ENCODE results near the gene CLSTN2. TPM values are rescaled to one million over a fixed set of nuclear protein-coding genes. Genes with fewer than 3 reads are reported as not detected.

CLSTN2 gene
- polyA plus RNA-seq, 2 donors: 0.20 TPM

GRCh38 chr3:140199008-140199407 lies 264.0 kb downstream of the CLSTN2 start:
- no peak overlapping the region for H3K27ac ChIP-seq (ENCODE audit: low read depth in 2 of 2, low read length in 1 of 2)
- no peaks in the 10 kb centered on the region for H3K9me3 ChIP-seq (ENCODE audit: control insufficient read depth in 2 of 2, insufficient read depth in 1 of 2, low read depth in 1 of 2, low read length in 1 of 2)
- WGBS, 2 donors: 80 to 90% methylated on average over 2 of the region's 2 CpGs

DNA sequence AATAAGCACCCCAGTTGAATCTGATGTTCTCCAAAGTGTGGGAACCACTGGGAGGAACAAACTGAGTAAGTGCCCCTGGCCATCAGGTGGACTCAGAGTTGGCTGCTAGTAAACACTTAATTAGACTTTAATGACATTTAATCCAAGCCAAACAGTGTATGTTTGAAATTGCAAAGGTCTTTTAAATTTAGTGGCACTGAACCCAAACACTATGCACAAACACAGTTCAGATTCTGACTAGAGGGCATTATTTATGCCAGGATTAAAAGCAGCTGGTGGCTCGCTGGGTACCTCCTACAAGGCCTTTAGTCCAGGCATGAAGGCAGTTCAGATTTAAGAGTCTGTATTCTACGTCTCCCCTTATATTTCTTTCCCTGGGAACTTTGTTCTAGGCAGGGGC lies 264.8 kb downstream of the CLSTN2 start:
- H3K4me3 ChIP-seq (ENCODE audit: low read depth in 1 of 2, low read length in 2 of 2): no peak overlapping the region
- WGBS, 2 donors: 68 to 74% methylated on average over 2 of the region's 2 CpGs
- no peaks in the 10 kb centered on the region for H3K27me3 ChIP-seq (ENCODE audit: control insufficient read depth in 1 of 2, insufficient read depth in 2 of 2, low read length in 2 of 2)
- H3K9me3 ChIP-seq (ENCODE audit: control insufficient read depth in 2 of 2, insufficient read depth in 1 of 2, low read depth in 1 of 2, low read length in 1 of 2): no peaks in the 10 kb centered on the region
- no peaks in the 10 kb centered on the region for H3K36me3 ChIP-seq (ENCODE audit: control insufficient read depth in 2 of 2, insufficient read depth in 2 of 2, low read length in 1 of 2)
- H3K27ac ChIP-seq (ENCODE audit: low read depth in 2 of 2, low read length in 1 of 2): no peak overlapping the region
- H3K4me1 ChIP-seq (ENCODE audit: control insufficient read depth in 2 of 2, insufficient read depth in 2 of 2, low read length in 1 of 2): no peaks in the 10 kb centered on the region

More at GRCh38 chr3:140199008-140199407, 264.0 kb downstream of the CLSTN2 start:
- no peaks in the 10 kb centered on the region for H3K36me3 ChIP-seq (ENCODE audit: control insufficient read depth in 2 of 2, insufficient read depth in 2 of 2, low read length in 1 of 2)
- no peaks in the 10 kb centered on the region for H3K4me1 ChIP-seq (ENCODE audit: control insufficient read depth in 2 of 2, insufficient read depth in 2 of 2, low read length in 1 of 2)
- no peak overlapping the region for H3K4me3 ChIP-seq (ENCODE audit: low read depth in 1 of 2, low read length in 2 of 2)
- H3K27me3 ChIP-seq (ENCODE audit: control insufficient read depth in 1 of 2, insufficient read depth in 2 of 2, low read length in 2 of 2): no peaks in the 10 kb centered on the region

- Histone ChIP-seq H3K9me3 (ENCODE audit: control insufficient read depth in 2 of 2, insufficient read depth in 1 of 2, low read depth in 1 of 2, low read length in 1 of 2) (no peaks in the 10 kb centered on the region), H3K27me3 (ENCODE audit: control insufficient read depth in 1 of 2, insufficient read depth in 2 of 2, low read length in 2 of 2) (no peaks in the 10 kb centered on the region), H3K36me3 (ENCODE audit: control insufficient read depth in 2 of 2, insufficient read depth in 2 of 2, low read length in 1 of 2) (no peaks in the 10 kb centered on the region), H3K4me3 (ENCODE audit: low read depth in 1 of 2, low read length in 2 of 2) (no peak overlapping the region), H3K4me1 (ENCODE audit: control insufficient read depth in 2 of 2, insufficient read depth in 2 of 2, low read length in 1 of 2) (no peaks in the 10 kb centered on the region), H3K27ac (ENCODE audit: low read depth in 2 of 2, low read length in 1 of 2) (no peak overlapping the region)
- WGBS, 2 donors: 53 to 56% methylated on average over 4 of the region's 4 CpGs
Observed at GRCh38 chr3:140203510-140203909, 268.5 kb downstream of the CLSTN2 start.

GRCh38 chr3:140204271-140204984 lies 269.4 kb downstream of the CLSTN2 start:
- Histone ChIP-seq H3K27ac (ENCODE audit: low read depth in 2 of 2, low read length in 1 of 2) (no peak overlapping the region), H3K36me3 (ENCODE audit: control insufficient read depth in 2 of 2, insufficient read depth in 2 of 2, low read length in 1 of 2) (no peaks in the 10 kb centered on the region), H3K4me1 (ENCODE audit: control insufficient read depth in 2 of 2, insufficient read depth in 2 of 2, low read length in 1 of 2) (no peaks in the 10 kb centered on the region), H3K9me3 (ENCODE audit: control insufficient read depth in 2 of 2, insufficient read depth in 1 of 2, low read depth in 1 of 2, low read length in 1 of 2) (no peaks in the 10 kb centered on the region), H3K27me3 (ENCODE audit: control insufficient read depth in 1 of 2, insufficient read depth in 2 of 2, low read length in 2 of 2) (no peaks in the 10 kb centered on the region), H3K4me3 (ENCODE audit: low read depth in 1 of 2, low read length in 2 of 2) (no peak overlapping the region)
- WGBS, 2 donors: 60 to 62% methylated on average over 5 of the region's 5 CpGs

DNA sequence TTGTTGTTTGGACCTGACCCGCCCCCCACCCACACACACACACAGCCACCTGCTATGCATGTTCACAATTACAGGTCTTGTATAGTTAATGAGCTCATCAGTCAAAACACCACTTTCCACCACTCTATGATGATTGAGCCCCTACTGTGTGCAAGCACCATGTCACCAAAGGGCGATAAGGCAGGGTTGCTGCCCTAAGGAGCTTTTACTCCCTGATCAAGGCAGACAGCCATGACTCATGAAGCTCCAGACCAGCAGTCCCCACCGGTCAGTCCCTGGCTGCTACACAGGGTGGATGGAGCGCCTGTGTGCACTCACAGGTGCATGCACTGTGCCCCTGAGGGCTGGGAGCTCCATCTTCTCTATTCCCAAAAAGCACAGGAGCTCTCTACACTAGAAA lies 270.6 kb downstream of the CLSTN2 start:
- H3K27me3 ChIP-seq (ENCODE audit: control insufficient read depth in 1 of 2, insufficient read depth in 2 of 2, low read length in 2 of 2): no peaks in the 10 kb centered on the region
- H3K36me3 ChIP-seq (ENCODE audit: control insufficient read depth in 2 of 2, insufficient read depth in 2 of 2, low read length in 1 of 2): no peaks in the 10 kb centered on the region
- H3K4me3 ChIP-seq (ENCODE audit: low read depth in 1 of 2, low read length in 2 of 2): no peak overlapping the region
- H3K9me3 ChIP-seq (ENCODE audit: control insufficient read depth in 2 of 2, insufficient read depth in 1 of 2, low read depth in 1 of 2, low read length in 1 of 2): no peaks in the 10 kb centered on the region
- 75 to 80% methylated on average over 4 of the region's 4 CpGs for WGBS, 2 donors
- H3K4me1 ChIP-seq (ENCODE audit: control insufficient read depth in 2 of 2, insufficient read depth in 2 of 2, low read length in 1 of 2): no peaks in the 10 kb centered on the region
- H3K27ac ChIP-seq (ENCODE audit: low read depth in 2 of 2, low read length in 1 of 2): no peak overlapping the region

DNA sequence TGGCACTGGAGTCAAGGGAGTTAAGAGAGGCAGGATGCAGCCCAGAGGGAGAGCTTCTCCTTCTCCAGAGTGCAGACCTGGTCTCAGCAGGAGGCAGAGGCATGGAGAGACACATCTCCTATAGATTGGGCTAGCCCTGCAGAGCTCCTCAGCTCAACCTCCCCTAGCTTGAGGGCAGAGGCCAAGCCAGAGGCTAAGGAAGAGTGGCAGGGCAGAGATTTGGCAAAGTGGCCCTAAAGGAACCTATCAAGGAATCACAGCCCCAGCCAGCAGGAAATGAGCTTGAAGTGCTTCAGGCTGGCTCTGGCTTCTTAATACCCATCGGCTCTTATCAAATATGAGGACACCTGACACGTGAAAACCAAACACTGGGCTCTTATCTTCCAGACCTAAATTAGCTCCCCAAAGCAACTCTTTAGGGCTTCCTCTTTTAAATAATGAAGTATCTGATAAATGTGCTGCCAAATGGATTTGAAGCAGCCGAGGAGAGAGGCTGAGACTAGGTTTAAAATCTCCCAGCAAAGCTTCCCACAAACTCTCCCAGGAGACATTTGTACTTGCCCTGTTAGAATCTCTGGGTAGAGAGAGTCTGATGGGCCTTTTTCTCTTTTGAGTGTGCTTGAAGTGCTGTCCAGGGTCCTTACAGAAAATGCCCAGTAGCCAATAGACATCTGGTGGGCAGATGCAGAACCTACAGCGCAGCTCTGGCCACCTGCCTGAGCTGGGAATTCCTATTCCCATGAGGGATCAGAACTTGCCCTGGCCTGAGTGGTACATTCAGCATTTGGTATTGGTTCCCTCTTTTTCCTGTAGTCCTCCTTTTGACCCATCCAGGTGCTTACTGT lies 271.4 kb downstream of the CLSTN2 start:
- H3K27me3 ChIP-seq (ENCODE audit: control insufficient read depth in 1 of 2, insufficient read depth in 2 of 2, low read length in 2 of 2): no peaks in the 10 kb centered on the region
- H3K27ac ChIP-seq (ENCODE audit: low read depth in 2 of 2, low read length in 1 of 2): no peak overlapping the region
- WGBS, 2 donors: 40 to 56% methylated on average over 4 of the region's 4 CpGs
- H3K36me3 ChIP-seq (ENCODE audit: control insufficient read depth in 2 of 2, insufficient read depth in 2 of 2, low read length in 1 of 2): no peaks in the 10 kb centered on the region
- no peak overlapping the region for H3K4me3 ChIP-seq (ENCODE audit: low read depth in 1 of 2, low read length in 2 of 2)
- no peaks in the 10 kb centered on the region for H3K4me1 ChIP-seq (ENCODE audit: control insufficient read depth in 2 of 2, insufficient read depth in 2 of 2, low read length in 1 of 2)
- no peaks in the 10 kb centered on the region for H3K9me3 ChIP-seq (ENCODE audit: control insufficient read depth in 2 of 2, insufficient read depth in 1 of 2, low read depth in 1 of 2, low read length in 1 of 2)

DNA sequence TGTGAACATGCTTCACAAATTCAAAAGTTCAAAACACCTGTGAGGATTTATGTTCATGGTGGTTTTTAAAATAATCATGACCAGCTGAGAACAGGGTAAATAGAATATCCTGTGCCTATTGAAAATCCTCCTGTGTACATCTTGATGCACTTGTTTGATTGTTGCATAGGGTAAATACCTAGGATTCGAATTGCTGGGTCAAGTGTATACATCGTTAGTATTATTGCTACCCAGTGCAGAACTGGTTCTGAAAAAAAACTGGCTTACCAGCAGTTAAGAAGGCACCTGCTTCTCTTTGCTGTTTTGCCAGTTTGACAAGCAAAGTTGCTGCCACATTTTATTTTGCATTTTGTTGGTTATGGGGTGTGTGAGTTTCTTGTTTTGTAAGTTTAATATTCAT lies 272.6 kb downstream of the CLSTN2 start:
- H3K27ac ChIP-seq (ENCODE audit: low read depth in 2 of 2, low read length in 1 of 2): no peak overlapping the region
- no peaks in the 10 kb centered on the region for H3K27me3 ChIP-seq (ENCODE audit: control insufficient read depth in 1 of 2, insufficient read depth in 2 of 2, low read length in 2 of 2)
- no peaks in the 10 kb centered on the region for H3K9me3 ChIP-seq (ENCODE audit: control insufficient read depth in 2 of 2, insufficient read depth in 1 of 2, low read depth in 1 of 2, low read length in 1 of 2)
- H3K36me3 ChIP-seq (ENCODE audit: control insufficient read depth in 2 of 2, insufficient read depth in 2 of 2, low read length in 1 of 2): no peaks in the 10 kb centered on the region
- H3K4me3 ChIP-seq (ENCODE audit: low read depth in 1 of 2, low read length in 2 of 2): no peak overlapping the region
- 40 to 47% methylated on average over 2 of the region's 2 CpGs for WGBS, 2 donors
- H3K4me1 ChIP-seq (ENCODE audit: control insufficient read depth in 2 of 2, insufficient read depth in 2 of 2, low read length in 1 of 2): no peaks in the 10 kb centered on the region

- H3K9me3 ChIP-seq (ENCODE audit: control insufficient read depth in 2 of 2, insufficient read depth in 1 of 2, low read depth in 1 of 2, low read length in 1 of 2): no peaks in the 10 kb centered on the region
- no peak overlapping the region for H3K4me3 ChIP-seq (ENCODE audit: low read depth in 1 of 2, low read length in 2 of 2)
- no peaks in the 10 kb centered on the region for H3K36me3 ChIP-seq (ENCODE audit: control insufficient read depth in 2 of 2, insufficient read depth in 2 of 2, low read length in 1 of 2)
- no peaks in the 10 kb centered on the region for H3K4me1 ChIP-seq (ENCODE audit: control insufficient read depth in 2 of 2, insufficient read depth in 2 of 2, low read length in 1 of 2)
- WGBS, 2 donors: 67 to 70% methylated on average over 6 of the region's 6 CpGs
- H3K27ac ChIP-seq (ENCODE audit: low read depth in 2 of 2, low read length in 1 of 2): no peak overlapping the region
- H3K27me3 ChIP-seq (ENCODE audit: control insufficient read depth in 1 of 2, insufficient read depth in 2 of 2, low read length in 2 of 2): no peaks in the 10 kb centered on the region
Observed at GRCh38 chr3:140216249-140216648, 281.3 kb downstream of the CLSTN2 start.

GRCh38 chr3:140219291-140219690 lies 284.3 kb downstream of the CLSTN2 start:
- no peak overlapping the region for H3K4me3 ChIP-seq (ENCODE audit: low read depth in 1 of 2, low read length in 2 of 2)
- H3K9me3 ChIP-seq (ENCODE audit: control insufficient read depth in 2 of 2, insufficient read depth in 1 of 2, low read depth in 1 of 2, low read length in 1 of 2): no peaks in the 10 kb centered on the region
- 77 to 85% methylated on average over 11 of the region's 11 CpGs for WGBS, 2 donors
- H3K4me1 ChIP-seq (ENCODE audit: control insufficient read depth in 2 of 2, insufficient read depth in 2 of 2, low read length in 1 of 2): no peaks in the 10 kb centered on the region
- H3K36me3 ChIP-seq (ENCODE audit: control insufficient read depth in 2 of 2, insufficient read depth in 2 of 2, low read length in 1 of 2): no peaks in the 10 kb centered on the region
- no peaks in the 10 kb centered on the region for H3K27me3 ChIP-seq (ENCODE audit: control insufficient read depth in 1 of 2, insufficient read depth in 2 of 2, low read length in 2 of 2)
- H3K27ac ChIP-seq (ENCODE audit: low read depth in 2 of 2, low read length in 1 of 2): no peak overlapping the region

Data from esophagus (tissue), 2 donors.